WTC11 (cell line): ENCODE data around the gene SCAANT1. TPM values are rescaled to one million over a fixed set of nuclear protein-coding genes. Genes with fewer than 3 reads are reported as not detected.
A peak's percentile ranks its signal among the peaks of the same experiment; 100 is the strongest.

Experiments
- ATAC-seq: fragments of 200-7000 bp; cut with Tn5 transposase; 2 replicates; pipeline ENCODE4 v1.10.0; 2021; ENCODE audit warnings: mild to moderate bottlenecking, moderate library complexity
- Bru-seq: library from RNA; stranded (reverse); fragments of 400-500 nt; gene quantifications from one replicate; lab custom pipeline; 2021; lab: Mats Ljungman, UMichigan
- CTCF ChIA-PET: fragments of 300-600 bp; sonication (Branson Sonifier 250); formaldehyde crosslinking; loops from one replicate; lab custom pipeline; 2021; ENCODE audit warnings: antibody characterized with exemption; lab: Charles Lee
- POLR2A ChIA-PET: fragments of 350-600 bp; sonication (Branson Sonifier 250); formaldehyde crosslinking; loops from one replicate; lab custom pipeline; 2021; ENCODE audit warnings: antibody characterized with exemption; lab: Charles Lee
- DNase-seq: peaks from one replicate; pipeline ENCODE4 v3.0.0; 2021; ENCODE audit warnings: low spot score
- H3K27ac Mint-ChIP-seq: 2 replicates; pipeline ENCODE4 v1.8.0; 2021; ENCODE audit warnings: mixed read lengths
- H3K27me3 Mint-ChIP-seq: 2 replicates; pipeline ENCODE4 v1.8.0; 2021; ENCODE audit warnings: low read depth, mild to moderate bottlenecking, moderate library complexity, mixed read lengths
- H3K36me3 Mint-ChIP-seq: 2 replicates; pipeline ENCODE4 v1.8.0; 2021; ENCODE audit warnings: mixed read lengths
- H3K4me1 Mint-ChIP-seq: 2 replicates; pipeline ENCODE4 v1.8.0; 2022; ENCODE audit warnings: mixed read lengths
- H3K4me3 Mint-ChIP-seq: 2 replicates; pipeline ENCODE4 v1.8.0; 2021; ENCODE audit warnings: mild to moderate bottlenecking, moderate library complexity, mixed read lengths
- H3K9me3 Mint-ChIP-seq: 2 replicates; pipeline ENCODE4 v1.8.0; 2021; ENCODE audit warnings: mixed read lengths
- ATF1 ChIP-seq: sonication (generic); formaldehyde crosslinking; IDR thresholded peaks from 2 replicates; pipeline ENCODE4 v1.8.1; 2023; ENCODE audit warnings: mild to moderate bottlenecking, moderate library complexity, missing genetic modification reagents
- JUN ChIP-seq: sonication (generic); formaldehyde crosslinking; IDR thresholded peaks from 2 replicates; pipeline ENCODE4 v1.8.0; 2023; ENCODE audit warnings: mild to moderate bottlenecking, missing genetic modification reagents
- MYBL2 ChIP-seq: sonication (generic); formaldehyde crosslinking; IDR thresholded peaks from 2 replicates; pipeline ENCODE4 v1.8.1; 2023; ENCODE audit warnings: mild to moderate bottlenecking, moderate library complexity, missing genetic modification reagents
- NR3C1 ChIP-seq: sonication (generic); formaldehyde crosslinking; conservative IDR thresholded peaks from 2 replicates; pipeline ENCODE4 v1.8.1; 2023; ENCODE audit warnings: low read depth, mild to moderate bottlenecking, missing genetic modification reagents
- RORB ChIP-seq: fragments of 250-450 bp; sonication (Bioruptor Pico); IDR thresholded peaks from 2 replicates; pipeline ENCODE4 v1.9.0; 2021; ENCODE audit warnings: mild to moderate bottlenecking
- SMAD4 ChIP-seq: sonication (generic); formaldehyde crosslinking; IDR thresholded peaks from 2 replicates; pipeline ENCODE4 v1.8.0; 2022; ENCODE audit warnings: mild to moderate bottlenecking, missing genetic modification reagents
- SOX15 ChIP-seq: fragments of 250-450 bp; sonication (Bioruptor Pico); IDR thresholded peaks from 2 replicates; pipeline ENCODE4 v1.9.0; 2021; ENCODE audit warnings: mild to moderate bottlenecking
- SP1 ChIP-seq: sonication (generic); formaldehyde crosslinking; conservative IDR thresholded peaks from 2 replicates; pipeline ENCODE4 v1.8.1; 2022; ENCODE audit warnings: missing genetic modification reagents
- TEAD1 ChIP-seq: sonication (generic); formaldehyde crosslinking; IDR thresholded peaks from 2 replicates; pipeline ENCODE4 v1.8.0; 2022; ENCODE audit warnings: mild to moderate bottlenecking, missing genetic modification reagents
- ZBTB21 ChIP-seq: sonication (generic); formaldehyde crosslinking; IDR thresholded peaks from 2 replicates; pipeline ENCODE4 v1.8.1; 2023; ENCODE audit warnings: mild to moderate bottlenecking, missing genetic modification reagents, borderline replicate concordance
- ZNF219 ChIP-seq: sonication (generic); formaldehyde crosslinking; IDR thresholded peaks from 2 replicates; pipeline ENCODE4 v1.8.0; 2023; ENCODE audit warnings: missing genetic modification reagents, mild to moderate bottlenecking, borderline replicate concordance
- ZNF263 ChIP-seq: sonication (generic); formaldehyde crosslinking; IDR thresholded peaks from 2 replicates; pipeline ENCODE4 v1.8.1; 2022; ENCODE audit warnings: low read depth, mild to moderate bottlenecking, moderate library complexity, missing genetic modification reagents
- ZNF671 ChIP-seq: fragments of 250-450 bp; sonication (Bioruptor Pico); IDR thresholded peaks from 2 replicates; pipeline ENCODE4 v1.8.0; 2021; ENCODE audit warnings: mild to moderate bottlenecking
- long read RNA-seq, 3 experiments: library from RNA in 1 of 3; library from capped mRNA in 1 of 3; library from polyadenylated mRNA in 1 of 3; unstranded in 2 of 3; stranded (forward) in 1 of 3; transcript quantifications; one replicate each; pipeline ENCODE4 v2.0.0, GENCODE V29; 2021
- total RNA-seq: library from RNA; stranded (reverse); gene quantifications from 3 replicates; pipeline ENCODE4 v1.2.3, GENCODE V29; 2021
- TF ChIP-seq, protein P1 (sequence below): sonication (generic); formaldehyde crosslinking; IDR thresholded peaks from 2 replicates; pipeline ENCODE4 v1.8.0; 2022; ENCODE audit warnings: missing genetic modification reagents
- TF ChIP-seq, protein P2 (sequence below): sonication (generic); formaldehyde crosslinking; IDR thresholded peaks from 2 replicates; pipeline ENCODE4 v1.8.0; 2023; ENCODE audit warnings: mild to moderate bottlenecking, missing genetic modification reagents
- TF ChIP-seq, protein P3 (sequence below): sonication (generic); formaldehyde crosslinking; IDR thresholded peaks from 2 replicates; pipeline ENCODE4 v1.8.1; 2023; ENCODE audit warnings: mild to moderate bottlenecking, moderate library complexity, missing genetic modification reagents
- TF ChIP-seq, protein P4 (sequence below): sonication (generic); formaldehyde crosslinking; IDR thresholded peaks from 2 replicates; pipeline ENCODE4 v1.8.0; 2022; ENCODE audit warnings: mild to moderate bottlenecking, missing genetic modification reagents
- TF ChIP-seq, protein P5 (sequence below): sonication (generic); formaldehyde crosslinking; IDR thresholded peaks from 2 replicates; pipeline ENCODE4 v1.8.0; 2023; ENCODE audit warnings: missing genetic modification reagents
- TF ChIP-seq, protein P6 (sequence below): sonication (generic); formaldehyde crosslinking; IDR thresholded peaks from 2 replicates; pipeline ENCODE4 v1.8.1; 2022; ENCODE audit warnings: mild to moderate bottlenecking, moderate library complexity, missing genetic modification reagents
- TF ChIP-seq, protein P7 (sequence below): sonication (generic); formaldehyde crosslinking; IDR thresholded peaks from 2 replicates; pipeline ENCODE4 v1.8.0; 2022; ENCODE audit warnings: mild to moderate bottlenecking, missing genetic modification reagents
- TF ChIP-seq, protein P8 (sequence below): sonication (generic); formaldehyde crosslinking; IDR thresholded peaks from 2 replicates; pipeline ENCODE4 v1.8.0; 2022; ENCODE audit warnings: mild to moderate bottlenecking, missing genetic modification reagents

SCAANT1 gene
- total RNA-seq (1.3 TPM in 1 of 3 replicates, not detected in the others), Bru-seq, nascent RNA (percentile 25 among the genes with signal in this experiment)
- long read RNA-seq, experiment 1 = 0 reads
- long read RNA-seq, experiment 2 = 0 reads
- long read RNA-seq, experiment 3 = 0 reads

DNA sequence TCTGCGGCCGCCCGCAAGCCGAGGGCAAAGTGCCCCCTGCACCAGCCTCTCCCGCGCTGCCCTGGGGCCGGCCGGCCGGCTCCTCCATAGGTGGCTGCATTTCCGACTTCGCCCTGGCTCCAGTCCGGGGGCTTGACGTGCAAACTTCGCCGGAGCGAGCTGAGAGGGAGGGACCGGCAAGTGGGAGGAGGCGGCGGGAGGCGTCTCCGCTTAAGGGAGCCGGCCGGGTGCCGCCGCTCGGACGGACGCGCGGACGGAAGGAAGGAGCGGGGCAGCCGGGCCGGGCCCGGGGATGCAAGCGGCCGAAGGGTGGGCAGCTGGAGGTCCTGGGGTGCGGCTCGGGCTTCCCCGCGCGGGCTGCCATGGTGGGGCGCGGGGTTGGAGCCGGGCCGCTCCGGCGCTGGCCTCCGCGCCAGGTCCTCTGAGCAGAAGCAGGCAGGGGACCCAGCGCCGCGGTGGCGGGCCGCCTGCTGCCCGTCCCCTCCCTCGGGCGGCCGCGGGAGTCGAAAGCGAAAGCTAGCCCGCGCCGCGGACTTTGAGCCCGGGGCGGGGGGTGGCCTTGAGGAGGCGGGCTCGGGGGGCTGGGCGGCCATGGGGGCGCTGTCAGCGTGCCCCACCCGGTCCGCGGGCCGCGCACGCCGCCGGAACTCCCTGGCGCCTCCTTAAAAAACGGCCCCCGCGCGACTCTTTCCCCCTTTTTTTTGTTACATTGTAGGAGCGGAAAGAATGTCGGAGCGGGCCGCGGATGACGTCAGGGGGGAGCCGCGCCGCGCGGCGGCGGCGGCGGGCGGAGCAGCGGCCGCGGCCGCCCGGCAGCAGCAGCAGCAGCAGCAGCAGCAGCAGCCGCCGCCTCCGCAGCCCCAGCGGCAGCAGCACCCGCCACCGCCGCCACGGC lies at the start of gene SCAANT1:
Gene SCAANT1 (minus strand): TSS at position 511 of the 895 bp plus-strand sequence.
- Mint-ChIP-seq H3K4me3 (peak within 1 kb of the TSS; percentile 88), H3K9me3 (no peaks in the 10 kb centered on the region), H3K27ac (peak within 1 kb of the TSS; percentile 87), H3K27me3 (peaks cover 3% of the 10 kb centered on the region; the same call in 1 of the 2 replicates), H3K4me1 (peaks cover 35% of the 10 kb centered on the region), H3K36me3 (peaks cover 9% of the 10 kb centered on the region)
- DNase-seq = peak; percentile 83
- CTCF ChIA-PET = no interaction called here
- peak; percentile 79 for ATAC-seq
- POLR2A ChIA-PET = interaction anchor here (0.6 to 1.2 kb wide), 3 partner anchors 17 to 1638 kb away, joined by 3 to 4 read pairs (median 4); no protein-coding TSS in a partner anchor
- TF ChIP-seq ZNF219 (CRISPR knock-in tag) (no peak), SOX15 (no peak), ZNF671 (CRISPR knock-in tag) (no peak), RORB (CRISPR knock-in tag) (no peak), ATF1 (CRISPR knock-in tag) (no peak), NR3C1 (CRISPR knock-in tag) (no peak), SMAD4 (CRISPR knock-in tag) (no peak), TEAD1 (CRISPR knock-in tag) (peak; percentile 57; the same call in 1 of the 2 replicates), ZBTB21 (no peak), ZNF263 (CRISPR knock-in tag) (0 out of 2 replicates have a peak, but pooled peaks have one; percentile 38), MYBL2 (CRISPR knock-in tag) (no peak), SP1 (0 out of 2 replicates have a peak, but pooled peaks have one; percentile 21), JUN (CRISPR knock-in tag) (no peak)
- TF ChIP-seq, protein P1, sequence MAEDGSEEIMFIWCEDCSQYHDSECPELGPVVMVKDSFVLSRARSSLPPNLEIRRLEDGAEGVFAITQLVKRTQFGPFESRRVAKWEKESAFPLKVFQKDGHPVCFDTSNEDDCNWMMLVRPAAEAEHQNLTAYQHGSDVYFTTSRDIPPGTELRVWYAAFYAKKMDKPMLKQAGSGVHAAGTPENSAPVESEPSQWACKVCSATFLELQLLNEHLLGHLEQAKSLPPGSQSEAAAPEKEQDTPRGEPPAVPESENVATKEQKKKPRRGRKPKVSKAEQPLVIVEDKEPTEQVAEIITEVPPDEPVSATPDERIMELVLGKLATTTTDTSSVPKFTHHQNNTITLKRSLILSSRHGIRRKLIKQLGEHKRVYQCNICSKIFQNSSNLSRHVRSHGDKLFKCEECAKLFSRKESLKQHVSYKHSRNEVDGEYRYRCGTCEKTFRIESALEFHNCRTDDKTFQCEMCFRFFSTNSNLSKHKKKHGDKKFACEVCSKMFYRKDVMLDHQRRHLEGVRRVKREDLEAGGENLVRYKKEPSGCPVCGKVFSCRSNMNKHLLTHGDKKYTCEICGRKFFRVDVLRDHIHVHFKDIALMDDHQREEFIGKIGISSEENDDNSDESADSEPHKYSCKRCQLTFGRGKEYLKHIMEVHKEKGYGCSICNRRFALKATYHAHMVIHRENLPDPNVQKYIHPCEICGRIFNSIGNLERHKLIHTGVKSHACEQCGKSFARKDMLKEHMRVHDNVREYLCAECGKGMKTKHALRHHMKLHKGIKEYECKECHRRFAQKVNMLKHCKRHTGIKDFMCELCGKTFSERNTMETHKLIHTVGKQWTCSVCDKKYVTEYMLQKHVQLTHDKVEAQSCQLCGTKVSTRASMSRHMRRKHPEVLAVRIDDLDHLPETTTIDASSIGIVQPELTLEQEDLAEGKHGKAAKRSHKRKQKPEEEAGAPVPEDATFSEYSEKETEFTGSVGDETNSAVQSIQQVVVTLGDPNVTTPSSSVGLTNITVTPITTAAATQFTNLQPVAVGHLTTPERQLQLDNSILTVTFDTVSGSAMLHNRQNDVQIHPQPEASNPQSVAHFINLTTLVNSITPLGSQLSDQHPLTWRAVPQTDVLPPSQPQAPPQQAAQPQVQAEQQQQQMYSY (CRISPR knock-in tag) = no peak; the same call in 1 of the 2 replicates
- TF ChIP-seq, protein P2, sequence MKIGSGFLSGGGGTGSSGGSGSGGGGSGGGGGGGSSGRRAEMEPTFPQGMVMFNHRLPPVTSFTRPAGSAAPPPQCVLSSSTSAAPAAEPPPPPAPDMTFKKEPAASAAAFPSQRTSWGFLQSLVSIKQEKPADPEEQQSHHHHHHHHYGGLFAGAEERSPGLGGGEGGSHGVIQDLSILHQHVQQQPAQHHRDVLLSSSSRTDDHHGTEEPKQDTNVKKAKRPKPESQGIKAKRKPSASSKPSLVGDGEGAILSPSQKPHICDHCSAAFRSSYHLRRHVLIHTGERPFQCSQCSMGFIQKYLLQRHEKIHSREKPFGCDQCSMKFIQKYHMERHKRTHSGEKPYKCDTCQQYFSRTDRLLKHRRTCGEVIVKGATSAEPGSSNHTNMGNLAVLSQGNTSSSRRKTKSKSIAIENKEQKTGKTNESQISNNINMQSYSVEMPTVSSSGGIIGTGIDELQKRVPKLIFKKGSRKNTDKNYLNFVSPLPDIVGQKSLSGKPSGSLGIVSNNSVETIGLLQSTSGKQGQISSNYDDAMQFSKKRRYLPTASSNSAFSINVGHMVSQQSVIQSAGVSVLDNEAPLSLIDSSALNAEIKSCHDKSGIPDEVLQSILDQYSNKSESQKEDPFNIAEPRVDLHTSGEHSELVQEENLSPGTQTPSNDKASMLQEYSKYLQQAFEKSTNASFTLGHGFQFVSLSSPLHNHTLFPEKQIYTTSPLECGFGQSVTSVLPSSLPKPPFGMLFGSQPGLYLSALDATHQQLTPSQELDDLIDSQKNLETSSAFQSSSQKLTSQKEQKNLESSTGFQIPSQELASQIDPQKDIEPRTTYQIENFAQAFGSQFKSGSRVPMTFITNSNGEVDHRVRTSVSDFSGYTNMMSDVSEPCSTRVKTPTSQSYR (CRISPR knock-in tag) = peak; percentile 62; the same call in 1 of the 2 replicates
- TF ChIP-seq, protein P3, sequence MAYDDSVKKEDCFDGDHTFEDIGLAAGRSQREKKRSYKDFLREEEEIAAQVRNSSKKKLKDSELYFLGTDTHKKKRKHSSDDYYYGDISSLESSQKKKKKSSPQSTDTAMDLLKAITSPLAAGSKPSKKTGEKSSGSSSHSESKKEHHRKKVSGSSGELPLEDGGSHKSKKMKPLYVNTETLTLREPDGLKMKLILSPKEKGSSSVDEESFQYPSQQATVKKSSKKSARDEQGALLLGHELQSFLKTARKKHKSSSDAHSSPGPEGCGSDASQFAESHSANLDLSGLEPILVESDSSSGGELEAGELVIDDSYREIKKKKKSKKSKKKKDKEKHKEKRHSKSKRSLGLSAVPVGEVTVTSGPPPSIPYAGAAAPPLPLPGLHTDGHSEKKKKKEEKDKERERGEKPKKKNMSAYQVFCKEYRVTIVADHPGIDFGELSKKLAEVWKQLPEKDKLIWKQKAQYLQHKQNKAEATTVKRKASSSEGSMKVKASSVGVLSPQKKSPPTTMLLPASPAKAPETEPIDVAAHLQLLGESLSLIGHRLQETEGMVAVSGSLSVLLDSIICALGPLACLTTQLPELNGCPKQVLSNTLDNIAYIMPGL (CRISPR knock-in tag) = peak; percentile 81; the same call in 1 of the 2 replicates
- TF ChIP-seq, protein P4, sequence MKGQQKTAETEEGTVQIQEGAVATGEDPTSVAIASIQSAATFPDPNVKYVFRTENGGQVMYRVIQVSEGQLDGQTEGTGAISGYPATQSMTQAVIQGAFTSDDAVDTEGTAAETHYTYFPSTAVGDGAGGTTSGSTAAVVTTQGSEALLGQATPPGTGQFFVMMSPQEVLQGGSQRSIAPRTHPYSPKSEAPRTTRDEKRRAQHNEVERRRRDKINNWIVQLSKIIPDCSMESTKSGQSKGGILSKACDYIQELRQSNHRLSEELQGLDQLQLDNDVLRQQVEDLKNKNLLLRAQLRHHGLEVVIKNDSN (CRISPR knock-in tag) = peak; percentile 21; the same call in 1 of the 2 replicates
- TF ChIP-seq, protein P5, sequence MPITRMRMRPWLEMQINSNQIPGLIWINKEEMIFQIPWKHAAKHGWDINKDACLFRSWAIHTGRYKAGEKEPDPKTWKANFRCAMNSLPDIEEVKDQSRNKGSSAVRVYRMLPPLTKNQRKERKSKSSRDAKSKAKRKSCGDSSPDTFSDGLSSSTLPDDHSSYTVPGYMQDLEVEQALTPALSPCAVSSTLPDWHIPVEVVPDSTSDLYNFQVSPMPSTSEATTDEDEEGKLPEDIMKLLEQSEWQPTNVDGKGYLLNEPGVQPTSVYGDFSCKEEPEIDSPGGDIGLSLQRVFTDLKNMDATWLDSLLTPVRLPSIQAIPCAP (CRISPR knock-in tag) = 0 out of 2 replicates have a peak, but pooled peaks have one; percentile 40
- TF ChIP-seq, protein P6, sequence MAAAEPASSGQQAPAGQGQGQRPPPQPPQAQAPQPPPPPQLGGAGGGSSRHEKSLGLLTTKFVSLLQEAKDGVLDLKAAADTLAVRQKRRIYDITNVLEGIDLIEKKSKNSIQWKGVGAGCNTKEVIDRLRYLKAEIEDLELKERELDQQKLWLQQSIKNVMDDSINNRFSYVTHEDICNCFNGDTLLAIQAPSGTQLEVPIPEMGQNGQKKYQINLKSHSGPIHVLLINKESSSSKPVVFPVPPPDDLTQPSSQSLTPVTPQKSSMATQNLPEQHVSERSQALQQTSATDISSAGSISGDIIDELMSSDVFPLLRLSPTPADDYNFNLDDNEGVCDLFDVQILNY (CRISPR knock-in tag) = peak; percentile 48; the same call in 1 of the 2 replicates
- TF ChIP-seq, protein P7, sequence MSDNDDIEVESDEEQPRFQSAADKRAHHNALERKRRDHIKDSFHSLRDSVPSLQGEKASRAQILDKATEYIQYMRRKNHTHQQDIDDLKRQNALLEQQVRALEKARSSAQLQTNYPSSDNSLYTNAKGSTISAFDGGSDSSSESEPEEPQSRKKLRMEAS = peak; percentile 19
- TF ChIP-seq, protein P8, sequence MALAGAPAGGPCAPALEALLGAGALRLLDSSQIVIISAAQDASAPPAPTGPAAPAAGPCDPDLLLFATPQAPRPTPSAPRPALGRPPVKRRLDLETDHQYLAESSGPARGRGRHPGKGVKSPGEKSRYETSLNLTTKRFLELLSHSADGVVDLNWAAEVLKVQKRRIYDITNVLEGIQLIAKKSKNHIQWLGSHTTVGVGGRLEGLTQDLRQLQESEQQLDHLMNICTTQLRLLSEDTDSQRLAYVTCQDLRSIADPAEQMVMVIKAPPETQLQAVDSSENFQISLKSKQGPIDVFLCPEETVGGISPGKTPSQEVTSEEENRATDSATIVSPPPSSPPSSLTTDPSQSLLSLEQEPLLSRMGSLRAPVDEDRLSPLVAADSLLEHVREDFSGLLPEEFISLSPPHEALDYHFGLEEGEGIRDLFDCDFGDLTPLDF (CRISPR knock-in tag) = no peak
